HG03135 (cell line): ENCODE data around the gene RERE.
"Not testable (repeated sequence)": the region's sequence is repeated elsewhere in the genome, so short reads cannot be mapped to it uniquely, and the experiment has no call there.

Experiments used
- ATAC-seq: cut with Tn5 transposase; IDR thresholded peaks from one replicate; pipeline ENCODE4 v1.9.1; 2021; ENCODE audit warnings: mild to moderate bottlenecking, moderate library complexity; ENCODE audit not compliant: unreplicated experiment

RERE gene

DNA sequence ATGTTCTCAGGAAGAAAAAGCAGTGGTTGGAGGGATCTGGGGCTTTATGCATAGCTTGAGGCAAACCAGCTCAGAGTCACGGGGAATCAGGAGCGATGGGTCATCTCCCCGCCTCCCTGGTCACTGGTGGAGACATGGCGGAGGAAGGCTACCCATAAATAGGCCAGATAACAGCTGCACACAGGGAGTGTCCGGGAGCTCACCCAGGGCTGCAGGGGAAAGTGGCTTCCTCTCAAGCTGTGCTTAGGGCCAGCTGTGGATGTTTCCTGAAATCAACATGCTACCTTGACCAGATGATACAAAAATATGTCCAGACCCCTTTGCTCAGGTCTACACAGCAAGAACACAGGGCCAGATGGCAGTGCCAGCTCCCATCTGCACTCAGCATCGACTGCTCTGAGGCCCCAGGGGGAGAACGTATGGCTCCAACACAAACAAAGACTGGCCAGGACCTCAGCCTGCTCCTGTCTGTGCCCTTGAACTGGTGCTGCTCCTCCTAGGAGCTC lies 27.1 kb upstream of the RERE start:
- ATAC-seq = no peak

DNA sequence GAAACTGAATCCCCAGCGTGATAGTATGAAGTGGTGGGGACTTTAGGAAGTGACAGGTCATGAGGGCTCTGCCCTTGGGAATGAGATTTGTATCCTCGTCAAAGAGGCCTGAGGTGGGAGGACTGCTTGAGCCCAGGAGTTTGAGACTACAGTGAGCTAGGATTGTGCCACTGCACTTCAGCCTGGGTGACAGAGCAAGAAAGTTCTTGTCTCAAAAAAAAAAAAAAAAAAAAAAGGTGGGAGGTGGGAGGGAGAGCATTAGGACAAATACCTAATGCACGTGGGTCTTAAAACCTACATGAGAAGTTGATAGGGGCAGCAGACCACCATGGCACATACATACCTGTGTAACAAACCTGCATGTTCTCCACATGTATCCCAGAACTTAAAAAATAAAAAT lies 24.0 kb upstream of the RERE start:
- no peak for ATAC-seq

DNA sequence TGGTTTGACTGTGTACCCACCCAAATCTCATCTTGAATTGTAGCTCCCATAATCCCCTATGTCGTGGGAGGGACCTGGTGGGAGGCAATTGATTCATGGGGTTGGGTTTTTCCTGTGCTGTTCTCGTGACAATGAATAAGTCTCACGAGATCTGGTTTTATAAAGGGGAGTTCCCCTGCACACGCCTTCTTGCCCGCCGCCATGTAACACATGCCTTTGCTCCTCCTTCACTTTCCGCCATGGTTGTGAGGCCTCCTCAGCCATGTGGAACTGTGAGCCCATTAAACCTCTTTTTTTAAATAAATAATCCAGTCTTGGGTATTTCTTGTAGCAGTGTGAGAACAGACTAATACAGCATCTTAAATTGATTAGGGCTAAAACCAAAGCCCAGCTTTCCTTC lies 22.6 kb upstream of the RERE start:
- no peak for ATAC-seq

GRCh38 chr1:8835941-8836643 lies 18.7 kb upstream of the RERE start:
- ATAC-seq = no peak

GRCh38 chr1:8831340-8831739 lies 13.9 kb upstream of the RERE start:
- ATAC-seq = no peak

GRCh38 chr1:8830732-8831131 lies 13.3 kb upstream of the RERE start:
- ATAC-seq = not testable (repeated sequence)

DNA sequence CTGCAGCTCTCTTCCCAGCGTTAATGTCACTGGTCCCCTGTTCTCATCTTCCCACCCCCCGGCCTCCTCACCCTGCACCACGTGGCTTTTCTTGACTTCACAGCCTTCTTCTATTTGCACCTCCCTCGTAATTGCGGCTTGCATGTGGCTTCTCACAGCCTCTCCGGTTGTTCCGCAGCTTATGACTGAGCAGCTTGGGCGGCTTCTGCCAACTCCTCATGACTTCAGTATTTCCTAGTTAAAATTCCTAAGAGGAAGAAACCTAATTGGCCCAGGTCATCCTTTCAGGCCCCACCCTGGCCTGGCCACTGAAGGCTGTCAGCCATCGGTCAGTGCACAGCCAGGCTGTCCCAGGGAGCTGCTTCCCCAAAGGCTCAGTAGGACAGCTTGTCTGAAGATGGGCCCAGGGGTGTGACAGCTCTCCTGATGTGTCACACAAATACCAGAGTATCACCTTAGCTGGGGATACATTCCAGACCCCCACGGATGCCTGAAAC lies 8.6 kb upstream of the RERE start:
- no peak for ATAC-seq

DNA sequence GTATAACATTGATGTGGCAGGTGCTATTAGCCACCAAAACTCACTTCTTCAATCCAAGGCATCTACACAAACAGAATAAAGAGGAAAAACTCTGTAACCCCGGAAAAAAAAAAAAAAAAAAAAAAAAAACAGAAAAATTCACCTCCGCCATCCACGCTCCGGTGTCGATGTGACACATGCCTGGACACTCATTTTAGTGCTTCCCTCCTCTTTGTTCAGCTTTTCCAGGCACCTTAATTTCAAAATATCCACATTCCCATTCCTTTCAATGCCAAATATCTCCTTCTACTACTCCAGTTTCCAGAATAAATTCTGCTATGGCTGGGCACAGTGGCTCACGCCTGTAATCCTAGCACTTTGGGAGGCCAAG lies 5.8 kb upstream of the RERE start:
- ATAC-seq = no peak

GRCh38 chr1:8822373-8823294 lies 5.2 kb upstream of the RERE start:
- no peak for ATAC-seq

DNA sequence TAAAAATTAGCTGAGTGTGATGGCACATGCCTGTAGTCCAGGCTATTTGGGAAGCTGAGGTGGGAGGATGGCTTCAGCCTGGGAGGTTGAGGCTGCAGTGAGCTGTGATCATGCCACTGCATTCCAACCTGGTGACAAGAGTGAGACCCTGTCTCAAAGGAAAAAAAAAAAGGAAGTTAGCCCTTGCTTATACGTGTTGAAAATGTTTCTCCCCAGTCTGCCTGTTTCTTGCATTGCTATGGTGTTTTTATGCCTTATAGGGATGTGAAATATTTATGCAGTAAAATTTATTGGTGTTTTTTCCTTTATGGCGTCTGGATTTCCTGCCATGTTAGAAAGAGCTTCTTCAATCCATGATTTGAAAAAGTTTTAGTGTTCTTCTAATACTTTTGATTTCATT lies 3.6 kb upstream of the RERE start:
- ATAC-seq = no peak

DNA sequence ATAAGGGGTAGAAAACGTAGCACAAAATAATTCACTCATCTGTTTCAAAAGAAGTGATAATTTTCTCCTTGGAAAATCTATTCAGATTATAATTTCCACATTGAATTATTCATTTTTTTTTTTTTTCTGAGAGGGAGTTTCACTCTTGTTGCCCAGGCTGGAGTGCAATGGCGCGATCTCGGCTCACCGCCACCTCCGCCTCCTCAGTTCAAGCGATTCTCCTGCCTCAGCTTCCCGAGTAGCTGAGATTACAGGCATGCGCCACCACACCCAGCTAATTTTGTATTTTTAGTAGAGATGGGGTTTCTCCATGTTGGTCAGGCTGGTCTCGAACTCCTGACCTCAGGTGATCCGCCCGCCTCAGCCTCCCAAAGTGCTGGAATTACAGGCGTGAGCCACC lies 1.3 kb upstream of the RERE start:
- ATAC-seq = not testable (repeated sequence)

DNA sequence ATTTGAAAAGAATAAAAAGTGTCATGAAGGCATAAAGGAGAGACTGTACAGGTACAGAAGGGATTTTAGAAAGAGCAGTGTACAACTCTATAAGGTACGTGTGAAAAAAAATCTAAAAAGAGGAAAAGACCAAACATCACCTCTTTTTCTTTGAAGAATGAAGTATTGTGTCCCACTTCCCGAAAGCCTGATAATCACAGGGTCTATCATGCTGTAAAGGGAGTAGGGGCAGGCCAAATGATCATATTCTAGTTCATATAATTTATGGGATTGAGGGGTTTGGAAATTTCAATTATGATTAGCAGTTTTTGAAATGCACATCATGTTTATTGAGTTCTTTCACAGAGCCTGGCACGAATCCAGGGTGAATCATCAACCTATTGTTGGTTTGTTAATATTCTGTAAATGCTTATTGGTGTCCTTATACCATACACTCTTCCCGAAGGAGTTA lies 910 bp upstream of the RERE start:
- no peak for ATAC-seq

GRCh38 chr1:8816831-8817411 lies 519 bp downstream of the RERE start:
- no peak for ATAC-seq

DNA sequence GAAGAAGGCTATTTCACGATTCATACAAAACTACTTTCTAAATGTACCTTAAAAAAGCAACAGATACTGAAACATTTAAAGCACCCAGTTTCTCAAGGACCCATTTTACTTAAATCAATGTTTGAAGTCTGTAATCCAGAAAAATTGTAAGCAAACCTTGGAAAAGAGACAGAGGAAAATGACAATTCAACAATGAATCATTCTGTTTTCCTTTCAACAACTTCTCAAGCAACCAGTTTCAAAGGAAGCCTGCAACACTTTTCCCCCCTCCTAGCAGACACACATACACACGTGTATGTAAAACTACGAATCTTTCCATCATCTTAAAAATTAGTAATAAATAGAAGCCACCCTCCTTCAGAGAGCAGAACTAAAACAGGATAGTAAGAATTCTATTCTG lies 1.2 kb downstream of the RERE start:
- ATAC-seq = no peak

- no peak for ATAC-seq
These were observed 1.8 kb downstream of the RERE start for GRCh38 chr1:8815582-8816151.

DNA sequence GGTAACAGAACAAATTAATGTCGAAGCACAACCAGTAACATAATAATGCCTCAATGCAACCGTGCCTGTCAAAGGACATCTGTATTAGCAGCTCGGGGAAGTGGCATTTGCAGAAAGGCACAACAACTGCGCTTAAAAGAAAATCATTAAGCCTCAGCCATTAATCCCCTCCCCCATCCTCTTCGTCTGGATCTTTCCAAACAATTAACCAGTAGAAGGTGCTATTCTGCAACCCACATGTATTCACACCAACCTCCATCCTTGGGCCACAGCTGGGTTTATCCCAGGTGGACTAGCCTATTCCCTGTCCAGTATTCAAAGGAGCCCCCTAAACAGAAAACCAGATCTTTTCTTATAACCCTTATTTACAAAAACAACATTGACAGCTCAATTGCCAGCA lies 2.6 kb downstream of the RERE start:
- no peak for ATAC-seq

DNA sequence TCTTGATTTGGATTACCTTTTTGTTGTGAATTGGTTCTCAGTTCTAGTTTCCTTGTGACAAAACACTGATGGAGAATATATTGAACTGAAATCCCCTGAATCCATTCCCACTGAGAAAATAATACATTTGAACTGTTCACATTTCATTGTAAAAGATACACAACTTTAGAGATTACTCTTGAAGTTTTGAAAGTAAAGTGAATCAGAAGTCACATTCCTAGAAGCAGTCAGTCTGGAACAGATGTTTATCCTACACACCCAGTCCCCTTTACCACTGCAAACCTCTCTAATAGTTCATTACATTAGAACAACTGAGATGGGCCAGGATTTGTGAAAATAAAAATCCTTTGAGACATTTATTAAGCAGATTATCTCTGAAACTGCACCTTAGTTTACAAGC lies 3.4 kb downstream of the RERE start:
- no peak for ATAC-seq

DNA sequence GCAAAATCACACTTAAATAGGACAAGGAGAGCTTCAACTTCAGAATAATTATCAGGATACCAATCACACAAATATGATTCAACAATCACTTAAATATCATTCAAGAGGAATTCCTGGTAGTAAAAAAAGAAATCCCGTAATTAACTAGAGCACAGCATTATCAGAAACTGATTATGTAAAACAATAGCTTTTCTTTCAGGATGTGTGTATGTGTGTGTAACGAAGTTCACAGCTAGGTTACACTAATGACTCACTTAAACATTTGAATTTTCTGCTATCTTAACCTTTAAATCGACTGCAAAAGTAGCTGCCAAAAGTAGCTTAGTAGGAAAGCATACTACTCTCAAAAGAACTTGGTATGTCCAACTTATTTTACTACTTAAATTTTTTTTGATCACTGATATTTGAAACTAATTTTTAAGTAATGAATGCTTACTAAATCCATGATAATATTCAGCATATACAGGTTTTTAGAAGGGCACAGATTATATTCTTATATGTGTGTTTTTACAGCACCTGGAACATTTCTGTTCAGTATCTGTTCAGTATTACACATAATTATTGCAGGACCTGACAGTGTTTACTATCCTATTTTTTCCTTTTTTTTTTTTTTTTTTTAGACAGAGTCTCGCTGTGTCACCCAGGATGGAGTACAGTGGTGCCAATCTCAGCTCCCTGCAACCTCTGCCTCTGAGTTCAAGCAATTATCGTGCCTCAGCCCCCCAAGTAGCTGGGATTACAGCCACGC lies 4.2 kb downstream of the RERE start:
- no peak for ATAC-seq

GRCh38 chr1:8812081-8812480 lies 5.4 kb downstream of the RERE start:
- ATAC-seq = no peak

GRCh38 chr1:8810987-8811386 lies 6.5 kb downstream of the RERE start:
- ATAC-seq = no peak
